B cell (primary cell): ENCODE measurements around the gene NXF2. TPM values are rescaled to one million over a fixed set of nuclear protein-coding genes. Genes with fewer than 3 reads are reported as not detected.
A peak's percentile ranks its signal among the peaks of the same experiment; 100 is the strongest.

Experiments used
- ATAC-seq: fragments of 200-7000 bp; cut with Tn5 transposase; one replicate; pipeline ENCODE4 v1.10.0; 2021; ENCODE audit warnings: low read depth, mild to moderate bottlenecking, moderate number of reproducible peaks, moderate library complexity
- CTCF ChIA-PET: fragments of 350-600 bp; sonication (Branson Sonifier 250); formaldehyde crosslinking; loops from one replicate; lab custom pipeline; 2021; ENCODE audit warnings: antibody characterized with exemption, inconsistent platforms; lab: Charles Lee
- POLR2A ChIA-PET: fragments of 350-600 bp; sonication (Branson Sonifier 250); formaldehyde crosslinking; loops from one replicate; lab custom pipeline; 2021; ENCODE audit warnings: antibody characterized with exemption; lab: Charles Lee
- DNase-seq: peaks from one replicate; pipeline ENCODE4 v3.0.0; 2013
- H2AFZ ChIP-seq: 2 replicates; pipeline ENCODE4 v1.6.1; 2012; ENCODE audit warnings: mild to moderate bottlenecking, low read depth, low read length; ENCODE audit not compliant: insufficient read depth, poor library complexity, severe bottlenecking
- H3K27ac ChIP-seq, 2 donors: 1 replicate in 1 of 2; 2 replicates in 1 of 2; pipeline ENCODE4 v1.5.1; 2012 to 2013; ENCODE audit warnings: low read length in 2 of 2, mild to moderate bottlenecking in 2 of 2, moderate library complexity in 1 of 2
- H3K27me3 ChIP-seq, 4 experiments: fragments of 200-600 bp in 1 of 4; sonication (generic) in 1 of 4; replicated peaks in 1 of 4; 1 replicate in 2 of 4; 2 replicates in 2 of 4; pipeline versions ENCODE4 v1.6.1 to v1.7.0; 2013 to 2016; ENCODE audit warnings: low read length in 3 of 4, mild to moderate bottlenecking in 2 of 4, mixed read lengths in 1 of 4, moderate library complexity in 1 of 4; ENCODE audit not compliant: insufficient read depth in 4 of 4, control insufficient read depth in 3 of 4; ENCODE audit errors: control extremely low read depth in 1 of 4
- H3K36me3 ChIP-seq, 2 experiments: replicated peaks in 1 of 2; 1 replicate in 1 of 2; 2 replicates in 1 of 2; pipeline versions ENCODE4 v1.6.1 to v1.7.1; 2013; ENCODE audit warnings: low read length in 1 of 2; ENCODE audit not compliant: insufficient read depth in 2 of 2, control insufficient read depth in 1 of 2; ENCODE audit errors: control extremely low read depth in 1 of 2, extremely low read depth in 1 of 2
- H3K4me1 ChIP-seq, 2 donors: fragments of 200-600 bp in 1 of 2; sonication (generic) in 1 of 2; 1 replicate in 1 of 2; 2 replicates in 1 of 2; pipeline versions ENCODE4 v1.5.1 to v1.6.1; 2013 to 2017; ENCODE audit warnings: low read length in 2 of 2; ENCODE audit not compliant: control insufficient read depth in 2 of 2, insufficient read depth in 2 of 2
- H3K4me2 ChIP-seq: replicated peaks from 2 replicates; pipeline ENCODE3; 2012; ENCODE audit warnings: mild to moderate bottlenecking, low read depth, low read length; ENCODE audit not compliant: poor library complexity, severe bottlenecking
- H3K4me3 ChIP-seq, 5 experiments: fragments of 200-600 bp in 1 of 5; sonication (generic) in 1 of 5; 1 replicate in 3 of 5; 2 replicates in 2 of 5; pipeline versions ENCODE4 v1.5.1 to v1.7.0; 2011 to 2016; ENCODE audit warnings: low read length in 4 of 5, mild to moderate bottlenecking in 4 of 5, low read depth in 2 of 5, control low read depth in 1 of 5, moderate library complexity in 1 of 5; ENCODE audit not compliant: insufficient read depth in 1 of 5; ENCODE audit errors: control extremely low read depth in 1 of 5, extremely low read depth in 1 of 5
- H3K79me2 ChIP-seq: fragments of 200-600 bp; sonication (generic); one replicate; pipeline ENCODE4 v1.6.0; 2016; ENCODE audit warnings: low read length; ENCODE audit not compliant: control insufficient read depth, insufficient read depth
- H3K9ac ChIP-seq: fragments of 200-600 bp; sonication (generic); 2 replicates; pipeline ENCODE4 v1.6.1; 2017; ENCODE audit warnings: mild to moderate bottlenecking, low read length, moderate library complexity
- H3K9me3 ChIP-seq, 3 donors: one replicate each; pipeline versions ENCODE4 v1.6.1 to v1.7.1; 2013; ENCODE audit warnings: low read length in 2 of 3; ENCODE audit not compliant: control insufficient read depth in 2 of 3, insufficient read depth in 1 of 3; ENCODE audit errors: control extremely low read depth in 1 of 3
- H4K20me1 ChIP-seq: 2 replicates; pipeline ENCODE4 v1.6.0; 2012; ENCODE audit warnings: mild to moderate bottlenecking, low read length; ENCODE audit not compliant: insufficient read depth, control insufficient read depth, poor library complexity, severe bottlenecking
- H3K27ac Mint-ChIP-seq: one replicate; pipeline ENCODE4 v1.8.0; 2021; ENCODE audit warnings: mixed read lengths
- H3K27me3 Mint-ChIP-seq: one replicate; pipeline ENCODE4 v1.8.0; 2021; ENCODE audit warnings: mixed read lengths
- H3K4me1 Mint-ChIP-seq: one replicate; pipeline ENCODE4 v1.8.0; 2021; ENCODE audit warnings: mixed read lengths
- H3K4me3 Mint-ChIP-seq: one replicate; pipeline ENCODE4 v1.8.0; 2021; ENCODE audit warnings: mixed read lengths
- H3K9me3 Mint-ChIP-seq: one replicate; pipeline ENCODE4 v1.8.0; 2022; ENCODE audit warnings: mixed read lengths; ENCODE audit not compliant: insufficient read depth
- CTCF ChIP-seq: fragments of 200-600 bp; IDR thresholded peaks from one replicate; pipeline ENCODE4 v1.8.0; 2022; ENCODE audit warnings: antibody characterized with exemption, mild to moderate bottlenecking
- EZH2 ChIP-seq: IDR thresholded peaks from 2 replicates; pipeline ENCODE4 v1.6.1; 2012; ENCODE audit warnings: borderline replicate concordance, low read depth, mild to moderate bottlenecking, moderate library complexity, low read length; ENCODE audit not compliant: insufficient read depth, poor library complexity, severe bottlenecking
- WGBS: methylation state at CpG from one replicate; pipeline ENCODE4 v1.1.5; 2013; ENCODE audit warnings: missing lambda C conversion rate; ENCODE audit not compliant: insufficient coverage; 5-methylcytosine and 5-hydroxymethylcytosine counted together
- intact Hi-C: fragments of 100-400 bp; cut with micrococcal nuclease; formaldehyde crosslinking; loops from one replicate; pipeline ENCODE4 v1.10.0; 2022
- polyA plus RNA-seq: library from polyadenylated mRNA; depleted of rRNA; stranded (reverse); fragments of >200 nt; gene quantifications from 2 replicates; pipeline ENCODE4 v1.2.3, GENCODE V29; 2012
- total RNA-seq, 2 donors: library from RNA; stranded (reverse); fragments of 120-200 nt in 1 of 2; gene quantifications; 1 replicate in 1 of 2; 2 replicates in 1 of 2; pipeline versions ENCODE4 v1.2.3 to v1.2.4, GENCODE V29; 2013 to 2022

NXF2 gene
- total and polyA plus RNA-seq, 2 donors (not counting 1 experiment from before 2014, with no cell fraction given), result not detected

DNA sequence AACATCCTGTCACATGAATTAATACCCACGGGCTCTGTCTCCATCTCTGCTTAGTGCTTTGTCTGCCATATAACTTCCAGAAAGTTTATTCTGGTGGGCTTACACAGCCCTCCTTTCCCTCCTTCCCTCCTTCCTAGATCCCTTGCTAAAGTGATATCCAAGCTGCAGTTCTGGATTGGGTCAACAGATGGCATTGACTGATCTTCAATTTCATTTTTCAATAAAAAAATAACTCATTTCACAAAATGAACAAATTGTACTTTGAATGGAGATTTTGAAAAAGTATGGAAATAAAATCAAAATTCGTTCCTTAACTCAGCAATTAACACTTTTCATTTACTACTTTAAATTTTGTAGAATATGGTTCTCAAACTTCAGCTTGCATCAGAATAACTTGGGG is 94.9 kb downstream of the NXF2 start:
- Histone ChIP-seq H4K20me1 (no peaks in the 10 kb centered on the region), H3K27me3 (no peaks in the 10 kb centered on the region), H3K9ac (no peak overlapping the region), H3K4me2 (no peak overlapping the region), H3K79me2 (no peaks in the 10 kb centered on the region), H3K27ac (no peak overlapping the region), H3K36me3 (no peaks in the 10 kb centered on the region), H3K9me3 (no peaks in the 10 kb centered on the region), H2AFZ (no peak overlapping the region), H3K4me3 (no peak overlapping the region), H3K4me1 (no peaks in the 10 kb centered on the region)
- Mint-ChIP-seq H3K4me3 (no peak overlapping the region), H3K27me3 (no peaks in the 10 kb centered on the region), H3K4me1 (no peaks in the 10 kb centered on the region), H3K9me3 (no peaks in the 10 kb centered on the region), H3K27ac (no peak overlapping the region)
- intact Hi-C loops, result no loop called here
- no peak for DNase-seq
- WGBS, result no CpG with 5 or more reads among the region's 2 CpGs
- TF ChIP-seq CTCF, result no peak
- no peak for TF ChIP-seq EZH2
- ATAC-seq, result no peak
- ChIA-PET POLR2A (no interaction called here), CTCF (no interaction called here)

GRCh38 chrX:102345916-102346315 is 98.9 kb downstream of the NXF2 start:
- DNase-seq, result peak; percentile 50
- H3K27me3 Mint-ChIP-seq, result no peaks in the 10 kb centered on the region
- no peaks in the 10 kb centered on the region for H3K4me1 Mint-ChIP-seq
- Histone ChIP-seq H4K20me1 (no peaks in the 10 kb centered on the region), H3K4me1 (no peaks in the 10 kb centered on the region), H3K27ac (no peak overlapping the region), H3K9me3 (no peaks in the 10 kb centered on the region), H3K79me2 (no peaks in the 10 kb centered on the region), H3K9ac (no peak overlapping the region), H3K36me3 (no peaks in the 10 kb centered on the region), H3K4me2 (no peak overlapping the region), H3K27me3 (no peaks in the 10 kb centered on the region), H3K4me3 (no peak overlapping the region), H2AFZ (no peak overlapping the region)
- H3K9me3 Mint-ChIP-seq, result no peaks in the 10 kb centered on the region
- no CpG with 5 or more reads among the region's 3 CpGs for whole genome bisulfite sequencing
- ATAC-seq, result no peak
- intact Hi-C loops, result no loop called here
- H3K4me3 Mint-ChIP-seq, result no peak overlapping the region
- ChIA-PET CTCF (no interaction called here), POLR2A (no interaction called here)
- no peak overlapping the region for H3K27ac Mint-ChIP-seq
- TF ChIP-seq CTCF (peak; percentile 76), EZH2 (no peak)

Other genes with a start within 250 kb of the NXF2 start
- gene TCEAL2, start 121.5 kb upstream of the NXF2 start, total RNA-seq, result not detected in 2 replicates
- not detected in 2 replicates for gene TCEAL2, start 121.5 kb upstream of the NXF2 start, polyA plus RNA-seq
- not detected in 2 replicates for gene TCEAL6, start 104.7 kb upstream of the NXF2 start, total RNA-seq
- not detected in 2 replicates for gene TCEAL6, start 104.7 kb upstream of the NXF2 start, polyA plus RNA-seq
- 0.91 and 2.7 TPM in 2 replicates for gene BEX5, start 91.2 kb upstream of the NXF2 start, total RNA-seq
- 1.2 and 3.9 TPM in 2 replicates for gene BEX5, start 91.2 kb upstream of the NXF2 start, polyA plus RNA-seq
- gene TCP11X1, start 31.9 kb upstream of the NXF2 start, total RNA-seq, result not detected in 2 replicates
- not detected in 2 replicates for gene TCP11X1, start 31.9 kb upstream of the NXF2 start, polyA plus RNA-seq
- not detected in 2 replicates for gene NXF2B, start 192.8 kb downstream of the NXF2 start, total RNA-seq
- not detected in 2 replicates for gene NXF2B, start 192.8 kb downstream of the NXF2 start, polyA plus RNA-seq
- gene TCP11X2, start 224.6 kb downstream of the NXF2 start, total RNA-seq, result not detected in 2 replicates
- gene TCP11X2, start 224.6 kb downstream of the NXF2 start, polyA plus RNA-seq, result not detected in 2 replicates